Activated CD8-positive, alpha-beta T cell treated with anti-CD3 and anti-CD28 coated beads, Interleukin-2, amount 10 ng/mL, durations not matched to agents 7 days and 5 days (primary cell): Measurements from ENCODE around the gene CACNG5. TPM values are rescaled to one million over a fixed set of nuclear protein-coding genes. Genes with fewer than 3 reads are reported as not detected.
A peak's percentile ranks its signal among the peaks of the same experiment; 100 is the strongest.

Source experiments
- ATAC-seq: fragments of 150-1000 bp; cut with Tn5 transposase; one replicate; pipeline ENCODE4 v1.10.0; 2021; ENCODE audit warnings: moderate library complexity
- CTCF ChIA-PET: fragments of 350-600 bp; sonication (Branson Sonifier 250); formaldehyde crosslinking; loops from one replicate; lab custom pipeline; 2021; ENCODE audit warnings: antibody characterized with exemption; lab: Charles Lee
- POLR2A ChIA-PET: fragments of 350-600 bp; sonication (Branson Sonifier 250); formaldehyde crosslinking; loops from one replicate; lab custom pipeline; 2021; ENCODE audit warnings: antibody characterized with exemption; lab: Charles Lee
- DNase-seq: peaks from one replicate; pipeline ENCODE4 v3.0.0-alpha.2; 2020
- H3K27ac Mint-ChIP-seq: one replicate; pipeline ENCODE4 v1.8.0; 2021; ENCODE audit warnings: mild to moderate bottlenecking, mixed read lengths
- H3K27me3 Mint-ChIP-seq: one replicate; pipeline ENCODE4 v1.8.0; 2021; ENCODE audit warnings: low read depth, mixed read lengths
- H3K36me3 Mint-ChIP-seq: one replicate; pipeline ENCODE4 v1.8.0; 2021; ENCODE audit warnings: low read depth, mixed read lengths
- H3K4me1 Mint-ChIP-seq: one replicate; pipeline ENCODE4 v1.8.0; 2021; ENCODE audit warnings: low read depth, mixed read lengths
- H3K4me3 Mint-ChIP-seq: one replicate; pipeline ENCODE4 v1.8.0; 2021; ENCODE audit warnings: mild to moderate bottlenecking, mixed read lengths
- H3K9me3 Mint-ChIP-seq: one replicate; pipeline ENCODE4 v1.8.0; 2022; ENCODE audit warnings: mixed read lengths; ENCODE audit not compliant: insufficient read depth
- total RNA-seq, 2 experiments: library from RNA; stranded (reverse); gene quantifications; one replicate each; pipeline ENCODE4 v1.2.3, GENCODE V29; 2021

The CACNG5 gene
- total RNA-seq, 2 experiments from 2014 or later, result not detected

DNA sequence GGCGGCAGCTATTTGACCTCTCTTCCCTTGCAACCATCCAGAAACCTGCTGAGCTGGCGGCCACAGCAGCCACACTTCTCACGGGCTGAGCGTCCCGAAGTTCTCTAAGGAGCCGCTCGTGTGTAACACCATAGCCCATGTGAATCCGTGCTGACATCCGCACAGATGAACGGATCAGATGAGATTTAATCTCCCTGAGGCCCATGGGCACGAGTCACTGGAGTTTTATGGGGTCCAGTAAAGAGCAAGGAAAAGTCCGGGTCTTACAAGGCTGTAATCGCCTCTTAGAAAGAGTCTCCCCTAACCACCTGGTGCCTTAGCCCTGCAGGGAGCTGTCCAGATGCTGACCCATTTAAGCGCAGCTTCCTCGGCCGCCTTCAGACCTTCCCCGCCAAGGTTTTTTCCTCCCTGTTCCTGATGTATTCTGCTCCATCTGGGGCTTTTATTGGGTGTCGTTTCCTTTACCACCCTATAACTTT lies 5.5 kb upstream of the CACNG5 start:
- CTCF ChIA-PET, result no interaction called here
- peak; percentile 65 for ATAC-seq
- H3K36me3 Mint-ChIP-seq, result no peaks in the 10 kb centered on the region

GRCh38 chr17:66829883-66830282 lies 5.0 kb upstream of the CACNG5 start:
- H3K9me3 Mint-ChIP-seq, result no peaks in the 10 kb centered on the region
- peaks cover 5% of the 10 kb centered on the region for H3K4me1 Mint-ChIP-seq
- ATAC-seq (no peak), DNase-seq (no peak)
- H3K36me3 Mint-ChIP-seq, result no peaks in the 10 kb centered on the region
- peaks cover 48% of the 10 kb centered on the region for H3K27me3 Mint-ChIP-seq
- ChIA-PET POLR2A (no interaction called here), CTCF (no interaction called here)
- H3K27ac Mint-ChIP-seq, result no peak overlapping the region
- H3K4me3 Mint-ChIP-seq, result no peak overlapping the region

More for the DNA sequence above, 5.5 kb upstream of the CACNG5 start:
- peaks cover 5% of the 10 kb centered on the region for H3K4me1 Mint-ChIP-seq
- DNase-seq, result peak; percentile 48
- POLR2A ChIA-PET, result no interaction called here
- H3K9me3 Mint-ChIP-seq, result no peaks in the 10 kb centered on the region
- no peak overlapping the region for H3K4me3 Mint-ChIP-seq
- H3K27ac Mint-ChIP-seq, result no peak overlapping the region
- H3K27me3 Mint-ChIP-seq, result peaks cover 44% of the 10 kb centered on the region

DNA sequence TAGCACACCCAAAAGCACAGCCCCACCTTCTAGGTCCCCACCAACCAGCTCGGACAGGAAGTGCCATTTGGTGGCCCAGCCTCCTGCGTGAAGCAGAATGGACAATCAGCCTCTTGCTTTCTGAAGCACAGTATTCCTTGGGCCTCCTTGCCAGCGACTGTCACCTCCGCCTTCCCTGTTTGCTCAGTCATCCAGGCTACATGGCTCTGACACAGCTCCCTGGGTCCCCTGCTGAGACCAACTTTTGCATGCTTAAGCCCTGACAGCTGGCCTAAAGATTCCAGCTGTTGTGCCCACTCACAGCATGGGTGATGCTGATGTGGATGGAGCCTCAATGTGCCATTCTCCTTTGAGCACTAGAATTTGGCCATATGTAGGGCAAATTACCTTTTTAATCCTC lies 4.5 kb upstream of the CACNG5 start:
- H3K27me3 Mint-ChIP-seq, result peaks cover 50% of the 10 kb centered on the region
- no peaks in the 10 kb centered on the region for H3K9me3 Mint-ChIP-seq
- DNase-seq, result no peak
- peaks cover 5% of the 10 kb centered on the region for H3K4me1 Mint-ChIP-seq
- H3K4me3 Mint-ChIP-seq, result no peak overlapping the region
- ChIA-PET POLR2A (no interaction called here), CTCF (no interaction called here)
- H3K27ac Mint-ChIP-seq, result no peak overlapping the region
- no peaks in the 10 kb centered on the region for H3K36me3 Mint-ChIP-seq
- ATAC-seq, result no peak

DNA sequence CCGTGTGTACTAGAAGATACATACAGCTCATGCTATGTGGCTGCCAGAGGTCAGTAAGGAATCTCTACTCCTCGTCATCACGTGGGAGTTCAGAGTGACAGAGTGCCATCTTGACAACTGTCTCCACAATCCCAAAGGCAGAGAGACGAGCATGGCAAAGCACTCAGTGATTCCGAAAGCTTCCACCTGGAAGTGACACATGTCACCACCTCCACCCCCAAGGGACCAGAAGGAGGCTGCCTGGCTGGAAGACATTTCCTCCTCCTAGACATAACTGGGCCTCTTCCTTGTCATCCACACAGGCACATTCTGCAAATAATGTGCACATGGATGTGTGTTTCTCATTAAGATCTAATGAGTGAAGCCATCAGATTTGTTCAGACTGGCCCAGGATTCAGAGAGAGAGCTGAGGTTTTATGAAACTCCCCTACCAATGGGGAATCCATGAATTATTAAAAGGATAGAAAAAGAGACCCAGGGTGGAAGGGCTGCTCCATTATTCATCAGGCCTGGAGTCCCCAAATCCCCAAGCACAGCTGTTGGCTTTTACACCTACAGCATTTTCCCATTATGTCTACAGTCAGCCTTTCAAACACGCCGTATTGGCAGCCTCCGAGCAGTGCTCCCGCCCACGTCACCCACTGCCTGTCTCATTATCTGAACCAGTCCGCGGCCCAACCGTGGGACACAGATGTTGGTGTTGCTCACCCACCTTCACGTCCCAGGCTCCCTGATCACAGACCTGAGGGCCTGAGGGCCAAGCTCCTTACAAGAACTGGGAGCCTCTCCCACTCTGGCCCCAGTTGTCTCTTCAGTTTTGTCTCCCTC lies 3.3 kb upstream of the CACNG5 start:
- Mint-ChIP-seq H3K36me3 (no peaks in the 10 kb centered on the region), H3K9me3 (no peaks in the 10 kb centered on the region), H3K27ac (no peak overlapping the region), H3K4me3 (no peak overlapping the region), H3K27me3 (peaks cover 56% of the 10 kb centered on the region), H3K4me1 (peaks cover 5% of the 10 kb centered on the region)
- ATAC-seq (no peak), DNase-seq (no peak)
- CTCF ChIA-PET, result no interaction called here
- POLR2A ChIA-PET, result no interaction called here

DNA sequence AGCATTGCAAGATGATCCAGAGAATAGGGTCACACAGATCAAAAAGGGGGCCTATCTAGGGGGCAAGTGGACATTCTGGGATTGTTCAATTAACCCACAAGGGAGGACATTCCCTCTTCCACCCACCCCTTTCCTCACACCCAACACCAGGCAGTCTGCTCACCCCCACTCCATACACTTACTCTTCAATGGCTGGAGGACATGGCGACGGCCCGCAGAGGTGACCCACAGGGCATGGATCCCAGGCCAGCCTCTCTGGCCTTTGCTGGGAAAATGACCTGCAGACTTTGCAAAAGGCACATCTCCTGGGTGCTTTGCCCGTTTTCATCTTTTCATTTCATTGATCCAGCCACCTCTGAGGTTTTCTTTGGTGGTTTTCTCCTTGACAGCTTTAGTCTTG lies 1.7 kb upstream of the CACNG5 start:
- ATAC-seq, result no peak
- peaks cover 5% of the 10 kb centered on the region for H3K4me1 Mint-ChIP-seq
- POLR2A ChIA-PET, result no interaction called here
- CTCF ChIA-PET, result no interaction called here
- H3K36me3 Mint-ChIP-seq, result no peaks in the 10 kb centered on the region
- no peak overlapping the region for H3K27ac Mint-ChIP-seq
- H3K9me3 Mint-ChIP-seq, result no peaks in the 10 kb centered on the region
- no peak overlapping the region for H3K4me3 Mint-ChIP-seq
- H3K27me3 Mint-ChIP-seq, result peaks cover 56% of the 10 kb centered on the region
- DNase-seq, result no peak

GRCh38 chr17:66834426-66834918 lies 445 bp upstream of the CACNG5 start:
- no peak for ATAC-seq
- Mint-ChIP-seq H3K27ac (no peak overlapping the region), H3K9me3 (no peaks in the 10 kb centered on the region), H3K36me3 (no peaks in the 10 kb centered on the region), H3K4me3 (no peak overlapping the region), H3K27me3 (peaks cover 56% of the 10 kb centered on the region), H3K4me1 (peaks cover 5% of the 10 kb centered on the region)
- POLR2A ChIA-PET, result no interaction called here
- no peak for DNase-seq
- CTCF ChIA-PET, result no interaction called here

DNA sequence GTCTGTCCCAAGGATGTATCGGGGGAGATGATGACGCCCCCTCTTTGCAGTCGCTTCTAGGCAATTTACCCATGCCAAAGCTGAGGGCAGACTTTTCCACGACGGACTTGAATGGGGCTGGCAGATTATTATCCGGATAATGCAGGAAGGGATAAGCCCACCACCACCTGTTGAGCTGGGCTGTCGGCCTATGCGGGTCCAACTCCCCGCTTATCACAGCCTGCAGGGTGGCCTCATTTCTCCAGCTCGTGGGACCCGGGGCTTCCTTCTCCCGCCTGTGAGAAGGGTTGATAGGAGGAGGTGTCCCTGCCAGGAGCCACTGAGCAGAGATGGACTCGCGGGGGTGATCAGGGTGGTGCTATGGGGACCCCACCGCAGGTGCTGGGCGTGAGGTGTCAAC lies 559 bp downstream of the CACNG5 start:
- DNase-seq (no peak), ATAC-seq (no peak)
- peaks cover 49% of the 10 kb centered on the region for H3K27me3 Mint-ChIP-seq
- no peaks in the 10 kb centered on the region for H3K36me3 Mint-ChIP-seq
- H3K9me3 Mint-ChIP-seq, result no peaks in the 10 kb centered on the region
- no peak overlapping the region for H3K27ac Mint-ChIP-seq
- POLR2A ChIA-PET, result no interaction called here
- no peak overlapping the region for H3K4me3 Mint-ChIP-seq
- CTCF ChIA-PET, result no interaction called here
- no peaks in the 10 kb centered on the region for H3K4me1 Mint-ChIP-seq

DNA sequence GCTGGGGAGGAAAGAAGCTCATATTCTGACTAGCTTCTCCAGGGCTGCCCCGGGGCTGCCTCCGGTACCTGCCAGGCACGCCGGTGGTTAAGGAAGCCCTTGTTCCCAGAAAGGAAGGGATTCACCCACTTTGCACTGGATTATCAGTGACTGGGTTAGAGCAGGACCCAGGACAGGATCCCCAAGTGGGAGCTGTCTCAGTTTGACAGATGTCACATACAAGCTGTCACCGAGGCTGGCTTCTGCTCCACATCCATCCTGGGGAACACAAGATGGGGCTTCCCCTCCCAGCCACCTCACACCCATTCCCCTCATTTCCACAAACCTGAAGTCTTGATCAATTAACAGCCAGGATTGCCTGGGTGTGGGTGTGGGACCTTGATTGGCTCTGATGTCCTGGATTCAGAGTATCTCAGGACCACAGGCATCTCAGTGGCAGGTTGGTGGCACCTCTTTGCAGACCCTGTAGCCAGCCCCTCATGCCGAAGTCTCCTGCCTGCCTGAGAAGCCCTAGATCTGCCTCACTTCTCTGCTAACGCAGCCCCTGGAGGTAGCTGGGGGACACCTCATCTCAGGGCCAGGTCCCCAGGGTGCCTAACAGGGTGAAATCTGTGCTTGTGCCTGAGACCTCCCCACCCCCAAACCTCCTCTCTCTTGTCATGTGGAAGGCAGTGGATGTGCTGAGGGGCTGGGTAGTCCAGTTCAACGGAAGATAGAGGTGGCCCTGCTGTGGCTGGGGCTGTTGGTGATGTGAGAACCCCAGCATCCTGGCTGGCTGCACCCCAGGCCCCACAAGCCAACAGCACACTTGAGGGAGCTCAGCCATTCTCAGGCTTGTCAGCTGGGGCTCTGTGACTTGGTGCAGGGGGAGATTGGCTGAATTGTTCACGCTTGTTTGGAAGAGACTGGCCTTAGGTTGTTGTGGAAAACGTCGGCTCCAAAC lies 1.4 kb downstream of the CACNG5 start:
- H3K9me3 Mint-ChIP-seq, result no peaks in the 10 kb centered on the region
- peaks cover 49% of the 10 kb centered on the region for H3K27me3 Mint-ChIP-seq
- no peak for DNase-seq
- H3K4me1 Mint-ChIP-seq, result no peaks in the 10 kb centered on the region
- H3K36me3 Mint-ChIP-seq, result no peaks in the 10 kb centered on the region
- no peak overlapping the region for H3K4me3 Mint-ChIP-seq
- no peak for ATAC-seq
- no peak overlapping the region for H3K27ac Mint-ChIP-seq
- ChIA-PET CTCF (no interaction called here), POLR2A (no interaction called here)

GRCh38 chr17:66837226-66837625 lies 2.3 kb downstream of the CACNG5 start:
- Mint-ChIP-seq H3K36me3 (no peaks in the 10 kb centered on the region), H3K27me3 (peaks cover 44% of the 10 kb centered on the region), H3K27ac (no peak overlapping the region), H3K4me1 (no peaks in the 10 kb centered on the region), H3K4me3 (no peak overlapping the region), H3K9me3 (no peaks in the 10 kb centered on the region)
- DNase-seq, result no peak
- no peak for ATAC-seq
- ChIA-PET POLR2A (no interaction called here), CTCF (no interaction called here)

DNA sequence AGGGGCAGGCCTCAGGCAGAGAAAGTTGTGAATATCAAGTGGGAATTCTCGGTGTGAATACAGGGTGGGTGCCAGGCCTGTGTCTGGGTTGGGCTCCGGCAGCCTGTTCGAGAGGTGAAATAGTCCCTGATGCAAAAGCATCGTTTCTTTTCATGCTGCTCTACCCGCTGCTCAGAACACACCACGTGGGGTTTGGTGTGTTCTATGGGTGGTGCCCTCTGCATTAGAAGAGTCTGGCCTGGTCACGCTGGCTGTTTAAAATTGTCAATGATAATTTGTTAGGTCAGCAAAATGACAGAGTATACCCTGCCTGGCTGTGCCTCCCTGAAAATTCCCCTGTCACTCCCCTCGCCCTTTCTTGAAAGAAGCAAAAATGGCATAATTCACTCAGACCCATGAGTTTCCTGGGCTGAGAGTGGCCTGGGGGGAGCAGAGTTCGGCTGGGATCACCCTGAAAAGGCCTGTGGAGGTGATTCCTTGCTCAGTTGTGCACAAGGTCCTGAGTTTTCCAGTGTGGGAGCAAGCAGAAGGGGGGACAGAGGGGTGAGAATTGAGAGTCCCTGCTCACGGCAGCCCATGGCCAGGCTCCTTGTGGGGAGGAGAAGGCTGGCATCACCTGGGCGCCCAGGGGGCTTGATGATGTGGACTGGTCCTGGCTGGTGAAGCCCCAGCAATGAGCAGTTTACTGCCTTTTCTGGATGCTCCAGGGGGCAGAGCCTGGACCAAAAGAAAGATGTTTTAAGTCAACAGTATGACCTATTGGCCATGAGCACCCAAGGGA lies 3.2 kb downstream of the CACNG5 start:
- H3K27ac Mint-ChIP-seq, result no peak overlapping the region
- no peak overlapping the region for H3K4me3 Mint-ChIP-seq
- no peaks in the 10 kb centered on the region for H3K36me3 Mint-ChIP-seq
- peaks cover 39% of the 10 kb centered on the region for H3K27me3 Mint-ChIP-seq
- ChIA-PET CTCF (no interaction called here), POLR2A (no interaction called here)
- no peaks in the 10 kb centered on the region for H3K4me1 Mint-ChIP-seq
- no peaks in the 10 kb centered on the region for H3K9me3 Mint-ChIP-seq
- no peak for DNase-seq
- ATAC-seq, result no peak

DNA sequence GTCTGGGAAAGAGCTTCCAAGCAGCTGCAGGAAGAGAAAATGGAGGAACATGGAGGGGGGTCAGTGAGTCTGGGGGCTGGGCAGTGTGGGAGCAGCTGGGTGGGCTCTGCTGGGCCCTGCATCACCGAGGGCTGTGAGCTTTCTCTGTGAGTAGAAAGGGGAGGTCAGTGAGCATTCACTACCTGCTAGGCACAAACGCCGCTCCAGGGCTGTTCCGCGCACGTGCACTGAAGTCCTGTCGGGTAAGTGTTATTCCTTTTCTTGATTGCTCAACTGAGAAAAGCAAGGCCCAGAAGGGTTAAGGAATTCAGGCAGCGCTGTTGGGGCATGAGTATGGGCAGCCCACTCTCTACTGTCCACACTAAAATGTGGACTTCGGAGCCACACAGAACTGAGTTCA lies 4.7 kb downstream of the CACNG5 start:
- no peaks in the 10 kb centered on the region for H3K36me3 Mint-ChIP-seq
- no peak for ATAC-seq
- H3K27me3 Mint-ChIP-seq, result peaks cover 26% of the 10 kb centered on the region
- ChIA-PET CTCF (no interaction called here), POLR2A (no interaction called here)
- H3K9me3 Mint-ChIP-seq, result no peaks in the 10 kb centered on the region
- DNase-seq, result no peak
- no peak overlapping the region for H3K27ac Mint-ChIP-seq
- H3K4me1 Mint-ChIP-seq, result no peaks in the 10 kb centered on the region
- H3K4me3 Mint-ChIP-seq, result no peak overlapping the region
